AG04449 (cell line): ENCODE results near the gene LDB2.
A peak's percentile ranks its signal among the peaks of the same experiment; 100 is the strongest.

Experiments
- CTCF ChIA-PET: fragments of 350-600 bp; formaldehyde crosslinking; extraction: SDS; loops from one replicate; lab custom pipeline; 2021; ENCODE audit warnings: antibody characterized with exemption; lab: Yijun Ruan, JAX
- POLR2A ChIA-PET: fragments of 400-600, 350-600 bp; formaldehyde crosslinking; extraction: SDS; loops from one replicate; lab custom pipeline; 2020; ENCODE audit warnings: antibody characterized with exemption, inconsistent platforms; lab: Yijun Ruan, JAX
- DNase-seq: peaks from one replicate; pipeline ENCODE4 v3.0.0-alpha.2; 2010; ENCODE audit warnings: low read depth, low spot score
- H3K4me3 ChIP-seq: 2 replicates; pipeline ENCODE4 v1.5.1; 2011; ENCODE audit warnings: low read depth, mild to moderate bottlenecking, control low read depth, low read length
- TF ChIP-seq, protein P1 (sequence below): IDR thresholded peaks from one replicate; pipeline ENCODE4 v1.5.1; 2011; ENCODE audit warnings: mild to moderate bottlenecking, moderate library complexity, low read length, control low read depth, inconsistent platforms; ENCODE audit not compliant: insufficient read depth; ENCODE audit errors: missing control alignments

LDB2 gene

DNA sequence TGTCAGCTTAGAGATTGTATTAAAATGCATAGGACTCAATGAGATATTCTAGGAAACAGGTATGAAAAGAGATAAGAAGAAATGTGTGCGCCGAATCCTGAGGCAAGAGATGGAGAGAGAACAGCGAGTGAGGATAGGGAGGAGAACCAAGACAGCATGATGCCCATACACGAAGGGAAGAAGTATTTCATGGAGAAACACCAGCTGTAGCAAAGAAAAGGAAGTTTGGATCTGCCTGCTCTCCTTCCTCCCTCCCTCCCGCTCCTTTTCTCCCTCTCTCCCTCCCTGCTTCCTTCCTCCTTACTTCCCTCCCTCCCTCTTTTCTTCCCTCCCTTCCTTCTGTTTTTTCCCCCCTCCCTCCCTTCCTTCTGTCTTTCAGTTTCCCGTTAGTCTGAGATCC, 353.6 kb downstream of the LDB2 start:
- POLR2A ChIA-PET = no interaction called here
- CTCF ChIA-PET = no interaction called here
- TF ChIP-seq, protein P1, sequence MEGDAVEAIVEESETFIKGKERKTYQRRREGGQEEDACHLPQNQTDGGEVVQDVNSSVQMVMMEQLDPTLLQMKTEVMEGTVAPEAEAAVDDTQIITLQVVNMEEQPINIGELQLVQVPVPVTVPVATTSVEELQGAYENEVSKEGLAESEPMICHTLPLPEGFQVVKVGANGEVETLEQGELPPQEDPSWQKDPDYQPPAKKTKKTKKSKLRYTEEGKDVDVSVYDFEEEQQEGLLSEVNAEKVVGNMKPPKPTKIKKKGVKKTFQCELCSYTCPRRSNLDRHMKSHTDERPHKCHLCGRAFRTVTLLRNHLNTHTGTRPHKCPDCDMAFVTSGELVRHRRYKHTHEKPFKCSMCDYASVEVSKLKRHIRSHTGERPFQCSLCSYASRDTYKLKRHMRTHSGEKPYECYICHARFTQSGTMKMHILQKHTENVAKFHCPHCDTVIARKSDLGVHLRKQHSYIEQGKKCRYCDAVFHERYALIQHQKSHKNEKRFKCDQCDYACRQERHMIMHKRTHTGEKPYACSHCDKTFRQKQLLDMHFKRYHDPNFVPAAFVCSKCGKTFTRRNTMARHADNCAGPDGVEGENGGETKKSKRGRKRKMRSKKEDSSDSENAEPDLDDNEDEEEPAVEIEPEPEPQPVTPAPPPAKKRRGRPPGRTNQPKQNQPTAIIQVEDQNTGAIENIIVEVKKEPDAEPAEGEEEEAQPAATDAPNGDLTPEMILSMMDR = no peak
- DNase-seq = no peak
- H3K4me3 ChIP-seq = no peak overlapping the region

DNA sequence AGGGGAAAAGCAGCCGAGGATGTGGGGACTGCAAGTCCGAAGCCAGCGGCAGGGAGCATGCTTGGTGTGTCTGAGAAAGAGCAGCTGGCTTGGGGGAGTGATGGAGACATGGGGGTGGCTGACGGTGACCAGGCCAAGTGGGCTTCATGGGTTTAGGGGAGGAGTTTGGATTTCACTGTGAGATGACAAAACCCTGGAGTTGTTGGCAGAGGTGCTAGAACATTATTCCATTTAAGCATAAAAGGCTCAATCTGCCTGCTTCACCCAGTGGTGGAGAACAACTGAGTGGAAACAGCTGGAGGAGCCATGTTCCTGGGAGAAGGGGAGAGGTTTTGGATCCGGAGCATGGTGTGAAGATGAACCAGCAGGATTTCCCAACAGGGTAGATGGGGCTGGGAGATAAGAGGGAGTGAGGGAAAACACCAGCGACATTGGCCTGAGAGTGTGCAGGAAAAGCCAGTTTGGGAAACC, 354.2 kb downstream of the LDB2 start:
- ChIA-PET CTCF (no interaction called here), POLR2A (no interaction called here)
- TF ChIP-seq, protein P1 = no peak
- H3K4me3 ChIP-seq = no peak overlapping the region
- DNase-seq = no peak

DNA sequence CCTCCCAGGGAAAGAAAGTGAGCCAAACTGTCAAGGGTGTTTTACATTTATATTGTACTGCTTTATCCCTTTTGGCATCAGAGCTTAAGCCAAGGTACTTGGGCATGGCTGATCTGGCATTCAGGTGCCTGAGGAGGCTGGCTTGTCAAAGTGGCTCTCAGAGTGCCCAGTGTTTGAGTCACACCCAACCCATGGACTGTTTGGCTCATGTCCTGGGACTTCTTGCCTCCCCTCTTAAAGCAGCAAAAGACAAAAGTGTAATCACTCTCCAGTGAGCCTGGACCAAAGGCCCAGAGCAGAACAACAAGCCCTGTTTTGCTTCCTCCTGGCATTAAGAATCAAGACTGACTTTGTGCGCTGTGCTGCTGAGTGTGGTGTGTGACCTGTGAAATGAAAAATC, 360.5 kb downstream of the LDB2 start:
- ChIA-PET CTCF (no interaction called here), POLR2A (no interaction called here)
- no peak overlapping the region for H3K4me3 ChIP-seq
- TF ChIP-seq, protein P1 = no peak
- DNase-seq = no peak

DNA sequence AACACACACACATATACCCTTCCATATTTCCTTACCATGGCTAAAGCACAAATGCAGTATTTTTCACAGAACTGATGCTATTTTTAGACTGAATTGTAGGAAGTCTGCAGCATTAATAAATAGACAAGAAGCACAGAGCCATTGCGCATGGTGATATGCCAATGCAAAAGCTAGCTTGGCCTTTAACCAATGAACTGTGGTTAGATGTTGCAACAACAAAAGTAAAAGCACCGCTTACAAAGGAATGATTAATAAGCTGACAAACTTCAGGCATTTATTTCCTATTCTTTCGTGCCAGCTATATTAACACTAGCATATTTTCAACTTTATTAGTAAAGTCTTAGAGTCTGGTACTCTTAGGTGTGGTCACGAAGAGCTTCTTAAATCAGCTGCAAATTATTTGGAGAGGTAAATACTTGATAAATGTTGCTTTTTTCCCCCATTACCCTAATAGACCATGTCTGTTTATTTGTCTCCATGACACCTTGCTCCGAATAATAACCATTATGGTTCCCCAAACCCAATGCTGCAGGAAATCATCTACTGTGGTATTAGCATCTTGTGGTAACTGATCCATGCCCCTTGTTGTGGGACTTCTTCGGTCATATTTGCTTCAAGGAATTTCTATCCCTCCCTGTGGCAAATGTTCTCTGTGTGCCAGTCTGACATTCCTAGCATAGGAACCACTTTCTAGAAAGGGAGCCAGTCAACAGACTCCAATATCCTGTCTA, 366.0 kb downstream of the LDB2 start:
- TF ChIP-seq, protein P1 = no peak
- CTCF ChIA-PET = no interaction called here
- H3K4me3 ChIP-seq = no peak overlapping the region
- DNase-seq = peak; percentile 82
- POLR2A ChIA-PET = no interaction called here

DNA sequence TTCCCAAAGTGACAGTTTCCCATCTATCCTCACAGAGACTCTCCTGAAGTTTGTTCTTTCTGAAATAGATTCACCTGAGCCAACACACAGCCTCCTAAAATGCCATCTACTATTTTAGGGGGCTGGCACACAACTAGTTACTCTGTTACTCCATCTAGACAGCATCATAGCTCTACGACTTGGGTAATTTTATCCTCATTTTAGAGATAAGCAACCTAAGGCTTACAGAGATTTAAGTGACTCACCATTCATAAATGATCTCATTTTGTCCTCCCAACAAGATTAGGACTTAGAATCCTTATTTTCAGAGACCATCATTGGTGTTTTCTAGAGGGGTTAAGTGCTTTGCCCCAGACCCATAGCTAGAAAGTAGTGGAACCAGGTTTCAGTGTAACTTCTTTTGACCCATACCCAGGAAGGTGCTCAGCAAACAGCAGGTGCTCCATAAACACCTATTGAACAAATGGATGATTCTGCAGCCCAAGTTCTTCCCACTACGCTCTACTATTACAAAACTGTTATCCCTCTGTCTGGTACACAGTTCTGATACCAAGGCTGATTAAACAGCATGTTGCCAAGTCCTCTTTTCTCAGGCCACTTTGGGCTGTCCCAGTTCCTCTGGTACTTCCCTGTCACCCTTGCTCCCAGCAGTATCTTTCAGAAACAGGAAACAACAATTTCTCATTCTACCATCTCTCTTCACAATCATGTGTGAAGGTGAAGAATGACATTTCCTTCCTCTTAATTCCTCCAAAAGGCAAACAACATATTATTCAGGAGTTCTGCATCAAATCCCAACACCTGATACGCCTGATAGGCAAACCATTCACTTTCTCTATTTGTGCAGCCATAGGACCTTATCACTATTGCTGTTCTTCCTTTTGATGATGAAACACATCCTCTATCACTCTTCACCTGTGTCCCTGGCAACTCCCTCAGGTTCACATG, 367.5 kb downstream of the LDB2 start:
- ChIA-PET CTCF (no interaction called here), POLR2A (no interaction called here)
- H3K4me3 ChIP-seq = no peak overlapping the region
- TF ChIP-seq, protein P1 = no peak
- DNase-seq = peak; percentile 14

DNA sequence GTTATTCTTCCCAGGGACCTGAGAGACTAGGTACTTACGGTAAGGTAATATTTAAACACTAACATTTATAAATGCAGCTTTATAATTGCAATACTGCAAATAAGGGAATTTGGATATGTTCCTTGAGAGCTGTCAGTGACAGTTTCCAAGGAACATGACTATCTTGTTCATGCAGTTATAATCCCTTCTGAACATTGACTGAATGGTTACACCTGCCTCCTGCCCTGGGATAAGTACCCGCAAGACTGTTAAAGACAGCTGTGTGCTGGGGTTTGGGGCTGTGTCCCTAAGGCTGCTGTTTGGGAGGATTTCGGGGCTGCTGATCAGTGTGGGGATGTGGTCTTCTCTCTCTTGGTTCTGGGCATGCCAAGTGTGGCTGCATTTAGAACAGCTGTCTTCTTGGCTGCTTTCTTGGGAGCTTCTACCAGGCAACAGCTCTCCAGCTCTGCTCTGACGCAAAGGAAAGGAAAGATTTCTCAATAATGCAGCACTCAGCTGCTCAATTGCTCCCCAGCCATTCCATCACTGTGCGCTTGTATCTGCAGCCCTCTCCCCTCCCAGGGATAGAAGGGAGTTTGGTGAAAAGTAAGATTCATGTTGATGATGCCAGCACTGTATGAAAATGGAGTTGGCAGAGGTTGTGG, 373.4 kb downstream of the LDB2 start:
- no peak for DNase-seq
- TF ChIP-seq, protein P1 = no peak
- POLR2A ChIA-PET = no interaction called here
- CTCF ChIA-PET = interaction anchor here (1.2 to 1.5 kb wide), 2 partner anchors 8 to 87 kb away, joined by 3 to 6 read pairs; no protein-coding TSS in a partner anchor
- H3K4me3 ChIP-seq = no peak overlapping the region
